ENCODE data around the gene TNKS1BP1. TPM values are rescaled to one million over a fixed set of nuclear protein-coding genes. Genes with fewer than 3 reads are reported as not detected.

The TNKS1BP1 gene
- total and polyA plus RNA-seq, 8 donors: 59.4 to 238 (median 119) TPM

- peak in 1 of 2 donors; percentile 54 for DNase-seq
- Histone ChIP-seq H3K27me3 (no peaks in the 10 kb centered on the region), H3K27ac (no peak overlapping the region), H3K4me1 (no peaks in the 10 kb centered on the region), H3K9me3 (peaks cover 0 to 19% (median 18%) of the 10 kb centered on the region in 4 donors), H3K4me3 (no peak overlapping the region), H3K36me3 (no peaks in the 10 kb centered on the region)
- TF ChIP-seq POLR2A (IDR thresholded peaks at IDR 0.05) (no peak), CTCF (IDR thresholded peaks at IDR 0.05) (no peak), EP300 (IDR thresholded peaks at IDR 0.05) (no peak), POLR2AphosphoS5 (IDR thresholded peaks at IDR 0.05) (no peak)
- intact Hi-C loops (cut with DNase I; ENCODE audit: low total_unique reads): no loop called here
- 16 to 27% (median 24%) methylated on average over 3 of the region's 3 CpGs for WGBS, 5 donors
Observed at GRCh38 chr11:57269571-57270021, 55.2 kb downstream of the TNKS1BP1 start.

- H3K4me3 ChIP-seq: no peak overlapping the region
- intact Hi-C loops (cut with DNase I; ENCODE audit: low total_unique reads): no loop called here
- no peaks in the 10 kb centered on the region for H3K27me3 ChIP-seq
- no peak for DNase-seq
- H3K27ac ChIP-seq: no peak overlapping the region
- no peaks in the 10 kb centered on the region for H3K4me1 ChIP-seq
- TF ChIP-seq EP300 (IDR thresholded peaks at IDR 0.05): no peak
- TF ChIP-seq POLR2A (IDR thresholded peaks at IDR 0.05): no peak
- H3K36me3 ChIP-seq: no peaks in the 10 kb centered on the region
- H3K9me3 ChIP-seq: peaks cover 0 to 8% (median 6%) of the 10 kb centered on the region in 4 donors
Observed at GRCh38 chr11:57266157-57266556, 58.6 kb downstream of the TNKS1BP1 start.

GRCh38 chr11:57263351-57263750 lies 61.4 kb downstream of the TNKS1BP1 start:
- intact Hi-C loops (cut with DNase I; ENCODE audit: low total_unique reads): no loop called here
- 85 to 88% (median 87%) methylated on average over 7 of the region's 7 CpGs for WGBS, 5 donors

GRCh38 chr11:57262157-57262556 lies 62.6 kb downstream of the TNKS1BP1 start:
- 61 to 73% (median 70%) methylated on average over 4 of the region's 4 CpGs for WGBS, 5 donors
- DNase-seq: no peak
- Histone ChIP-seq H3K4me1 (no peaks in the 10 kb centered on the region), H3K9me3 (peaks cover under 1 to 10% (median 7%) of the 10 kb centered on the region in 4 donors), H3K36me3 (no peaks in the 10 kb centered on the region), H3K4me3 (no peak overlapping the region), H3K27ac (no peak overlapping the region), H3K27me3 (no peaks in the 10 kb centered on the region)
- TF ChIP-seq POLR2A (IDR thresholded peaks at IDR 0.05) (no peak), EP300 (IDR thresholded peaks at IDR 0.05) (no peak), CTCF (IDR thresholded peaks at IDR 0.05) (no peak), POLR2AphosphoS5 (IDR thresholded peaks at IDR 0.05) (no peak)
- intact Hi-C loops (cut with DNase I; ENCODE audit: low total_unique reads): no loop called here

More at GRCh38 chr11:57263351-57263750, 61.4 kb downstream of the TNKS1BP1 start:
- peaks cover 0 to 8% (median 6%) of the 10 kb centered on the region in 4 donors for H3K9me3 ChIP-seq
- H3K27me3 ChIP-seq: no peaks in the 10 kb centered on the region
- TF ChIP-seq CTCF (IDR thresholded peaks at IDR 0.05) (no peak), POLR2AphosphoS5 (IDR thresholded peaks at IDR 0.05) (no peak), EP300 (IDR thresholded peaks at IDR 0.05) (no peak), POLR2A (IDR thresholded peaks at IDR 0.05) (no peak)
- no peak overlapping the region for H3K27ac ChIP-seq
- H3K4me3 ChIP-seq: no peak overlapping the region
- H3K36me3 ChIP-seq: no peaks in the 10 kb centered on the region
- no peak for DNase-seq
- no peaks in the 10 kb centered on the region for H3K4me1 ChIP-seq

- no peaks in the 10 kb centered on the region for H3K4me1 ChIP-seq
- H3K9me3 ChIP-seq: peaks cover 4 to 15% (median 12%) of the 10 kb centered on the region in 4 donors
- no peaks in the 10 kb centered on the region for H3K36me3 ChIP-seq
- H3K27ac ChIP-seq: no peak overlapping the region
- H3K4me3 ChIP-seq: no peak overlapping the region
- DNase-seq: no peak
- no peak for TF ChIP-seq POLR2A (IDR thresholded peaks at IDR 0.05)
- TF ChIP-seq CTCF (IDR thresholded peaks at IDR 0.05): no peak
- TF ChIP-seq EP300 (IDR thresholded peaks at IDR 0.05): no peak
- TF ChIP-seq POLR2AphosphoS5 (IDR thresholded peaks at IDR 0.05): no peak
- no peaks in the 10 kb centered on the region for H3K27me3 ChIP-seq
- intact Hi-C loops (cut with DNase I; ENCODE audit: low total_unique reads): no loop called here
- 56 to 64% (median 62%) methylated on average over 5 of the region's 5 CpGs for WGBS, 5 donors
Observed at GRCh38 chr11:57260937-57261783, 63.6 kb downstream of the TNKS1BP1 start.
